HG02884 (cell line): ENCODE results near the gene MUC5B.

Source experiments
- ATAC-seq: cut with Tn5 transposase; IDR thresholded peaks from one replicate; pipeline ENCODE4 v1.9.1; 2021; ENCODE audit warnings: mild to moderate bottlenecking, moderate library complexity; ENCODE audit not compliant: unreplicated experiment

The MUC5B gene

GRCh38 chr11:1219834-1220815 lies 2.7 kb upstream of the MUC5B start:
- no peak for ATAC-seq

- ATAC-seq: no peak
These were observed 1.7 kb upstream of the MUC5B start for GRCh38 chr11:1220941-1221721.

- no peak for ATAC-seq
These were observed 986 bp upstream of the MUC5B start for GRCh38 chr11:1221848-1222311.

GRCh38 chr11:1223346-1224110 lies 662 bp downstream of the MUC5B start:
- ATAC-seq: no peak

- ATAC-seq: no peak
These were observed 1.2 kb downstream of the MUC5B start for GRCh38 chr11:1224111-1224490.

- ATAC-seq: no peak
These were observed 1.9 kb downstream of the MUC5B start for GRCh38 chr11:1224491-1225385.

GRCh38 chr11:1225386-1226225 lies 2.7 kb downstream of the MUC5B start:
- ATAC-seq: no peak

GRCh38 chr11:1226226-1226985 lies 3.5 kb downstream of the MUC5B start:
- no peak for ATAC-seq

GRCh38 chr11:1226986-1227550 lies 4.2 kb downstream of the MUC5B start:
- ATAC-seq: no peak

- ATAC-seq: no peak
These were observed 4.8 kb downstream of the MUC5B start for GRCh38 chr11:1227551-1228100.

- ATAC-seq: no peak
These were observed 5.4 kb downstream of the MUC5B start for GRCh38 chr11:1228101-1228821.

- no peak for ATAC-seq
These were observed 6.1 kb downstream of the MUC5B start for GRCh38 chr11:1228921-1229451.

- no peak for ATAC-seq
These were observed 6.7 kb downstream of the MUC5B start for GRCh38 chr11:1229471-1230120.

- ATAC-seq: no peak
These were observed 7.2 kb downstream of the MUC5B start for GRCh38 chr11:1230121-1230455.

- no peak for ATAC-seq
These were observed 7.9 kb downstream of the MUC5B start for GRCh38 chr11:1230456-1231395.
